Activated CD4-positive, alpha-beta T cell treated with anti-CD3 and anti-CD28 coated beads for 36 hours (primary cell): ENCODE measurements around the gene EMC1. TPM values are rescaled to one million over a fixed set of nuclear protein-coding genes. Genes with fewer than 3 reads are reported as not detected.

Source experiments
- ATAC-seq: fragments of 200-7000 bp; cut with Tn5 transposase; one replicate; pipeline ENCODE4 v1.10.0; 2021; ENCODE audit warnings: mild to moderate bottlenecking, moderate library complexity
- CTCF ChIA-PET: fragments of 350-600 bp; sonication (Branson Sonifier 250); formaldehyde crosslinking; loops from one replicate; lab custom pipeline; 2021; ENCODE audit warnings: antibody characterized with exemption; lab: Charles Lee
- POLR2A ChIA-PET: fragments of 350-600 bp; sonication (Branson Sonifier 250); formaldehyde crosslinking; loops from one replicate; lab custom pipeline; 2021; ENCODE audit warnings: antibody characterized with exemption, inconsistent platforms; lab: Charles Lee
- DNase-seq: peaks from one replicate; pipeline ENCODE4 v3.0.0-alpha.2; 2020
- H3K27ac Mint-ChIP-seq: one replicate; pipeline ENCODE4 v1.8.0; 2021; ENCODE audit warnings: mixed read lengths
- H3K27me3 Mint-ChIP-seq: one replicate; pipeline ENCODE4 v1.8.0; 2021; ENCODE audit warnings: mixed read lengths
- H3K36me3 Mint-ChIP-seq: one replicate; pipeline ENCODE4 v1.8.0; 2021; ENCODE audit warnings: low read depth, mixed read lengths
- H3K4me1 Mint-ChIP-seq: one replicate; pipeline ENCODE4 v1.8.0; 2021; ENCODE audit warnings: mixed read lengths
- H3K4me3 Mint-ChIP-seq: one replicate; pipeline ENCODE4 v1.8.0; 2021; ENCODE audit warnings: mild to moderate bottlenecking, moderate library complexity, mixed read lengths
- H3K9me3 Mint-ChIP-seq: one replicate; pipeline ENCODE4 v1.8.0; 2021; ENCODE audit warnings: low read depth, mixed read lengths
- intact Hi-C, 2 experiments: fragments of 100-400 bp; cut with DNase I in 1 of 2; cut with micrococcal nuclease in 1 of 2; formaldehyde crosslinking; loops; one replicate each; pipeline versions ENCODE4 v1.14.2 to v1.15.1; 2022 to 2024; cut with DNase I, micrococcal nuclease
- total RNA-seq, 2 experiments: library from RNA; stranded (reverse); gene quantifications; one replicate each; pipeline ENCODE4 v1.2.3, GENCODE V29; 2021

EMC1 gene
- total RNA-seq, 2 experiments from 2014 or later = 45.0 to 59.0 TPM

GRCh38 chr1:19167140-19167539 lies 84.2 kb downstream of the EMC1 start:
- ATAC-seq (no peak), DNase-seq (no peak)
- intact Hi-C loops = loop anchor here in 1 of 2 experiments (5.0 kb wide), 2 partner anchors 45 to 65 kb away; partner anchors contain the start of gene UBR4
- Mint-ChIP-seq H3K27ac (no peak overlapping the region), H3K27me3 (no peaks in the 10 kb centered on the region), H3K4me3 (no peak overlapping the region), H3K36me3 (peaks cover 82% of the 10 kb centered on the region), H3K9me3 (no peaks in the 10 kb centered on the region), H3K4me1 (peaks cover 22% of the 10 kb centered on the region)
- CTCF ChIA-PET = interaction anchor here (0.6 to 2.0 kb wide), 4 partner anchors 11 to 254 kb away, joined by 3 to 6 read pairs (median 4); no protein-coding TSS in a partner anchor
- POLR2A ChIA-PET = no interaction called here

GRCh38 chr1:19166066-19166465 lies 85.3 kb downstream of the EMC1 start:
- no peaks in the 10 kb centered on the region for H3K9me3 Mint-ChIP-seq

More at GRCh38 chr1:19166066-19166465, 85.3 kb downstream of the EMC1 start:
- no peak for DNase-seq
- no peak for ATAC-seq
- no peak overlapping the region for H3K27ac Mint-ChIP-seq
- H3K4me3 Mint-ChIP-seq = no peak overlapping the region
- peaks cover 83% of the 10 kb centered on the region for H3K36me3 Mint-ChIP-seq
- H3K27me3 Mint-ChIP-seq = no peaks in the 10 kb centered on the region
- CTCF ChIA-PET = interaction anchor here (0.6 to 2.0 kb wide), 7 partner anchors 13 to 488 kb away, joined by 3 to 6 read pairs (median 3); no protein-coding TSS in a partner anchor
- POLR2A ChIA-PET = no interaction called here
- intact Hi-C loops = loop anchor here in 1 of 2 experiments (5.0 kb wide), 2 partner anchors 46 to 66 kb away; partner anchors contain the start of gene UBR4
- H3K4me1 Mint-ChIP-seq = peaks cover 21% of the 10 kb centered on the region

Other genes with a start within 250 kb of the EMC1 start
- 100 to 1,000 TPM; 117 to 147 TPM for gene UBR4, start 41.3 kb downstream of the EMC1 start, total RNA-seq
- 10 to 100 TPM; 82.6 to 95.0 TPM for gene MRTO4, start 281 bp upstream of the EMC1 start, total RNA-seq
- under 1 TPM; 0.39 to 0.60 TPM for gene AKR7A3, start 37.2 kb upstream of the EMC1 start, total RNA-seq
- gene AKR7A2, start 60.6 kb upstream of the EMC1 start, total RNA-seq = 10 to 100 TPM; 41.3 to 43.0 TPM
- 1 to 10 TPM; 5.9 to 6.5 TPM for gene SLC66A1, start 60.8 kb upstream of the EMC1 start, total RNA-seq
- gene CAPZB, start 234.0 kb upstream of the EMC1 start, total RNA-seq = 100 to 1,000 TPM; 320 to 346 TPM